ENCODE results near the gene KLHL7.

The KLHL7 gene

GRCh38 chr7:23072922-23073321, 32.7 kb upstream of the KLHL7 start:
- TF ChIP-seq CTCF (conservative IDR thresholded peaks at IDR 0.05; ENCODE audit: low read depth, low read length) = peak; percentile 32
- no peak for DNase-seq (ENCODE audit: low read depth)

GRCh38 chr7:23074443-23075261, 30.9 kb upstream of the KLHL7 start:
- H3K4me3 ChIP-seq (ENCODE audit: low read depth, low read length) = no peak overlapping the region
- DNase-seq (ENCODE audit: low read depth) = peak; percentile 47
- no peak for TF ChIP-seq CTCF (conservative IDR thresholded peaks at IDR 0.05; ENCODE audit: low read depth, low read length)

More at GRCh38 chr7:23072922-23073321, 32.7 kb upstream of the KLHL7 start:
- no peak overlapping the region for H3K4me3 ChIP-seq (ENCODE audit: low read depth, low read length)

GRCh38 chr7:23075571-23075970, 30.0 kb upstream of the KLHL7 start:
- no peak for DNase-seq (ENCODE audit: low read depth)
- no peak overlapping the region for H3K4me3 ChIP-seq (ENCODE audit: low read depth, low read length)
- no peak for TF ChIP-seq CTCF (conservative IDR thresholded peaks at IDR 0.05; ENCODE audit: low read depth, low read length)

- H3K4me3 ChIP-seq (ENCODE audit: low read depth, low read length) = no peak overlapping the region
- no peak for DNase-seq (ENCODE audit: low read depth)
- no peak for TF ChIP-seq CTCF (conservative IDR thresholded peaks at IDR 0.05; ENCODE audit: low read depth, low read length)
These were observed 28.8 kb upstream of the KLHL7 start for GRCh38 chr7:23076772-23077171.

GRCh38 chr7:23093111-23093510, 12.5 kb upstream of the KLHL7 start:
- no peak overlapping the region for H3K4me3 ChIP-seq (ENCODE audit: low read depth, low read length)
- DNase-seq (ENCODE audit: low read depth) = no peak
- no peak for TF ChIP-seq CTCF (conservative IDR thresholded peaks at IDR 0.05; ENCODE audit: low read depth, low read length)

- no peak for TF ChIP-seq CTCF (conservative IDR thresholded peaks at IDR 0.05; ENCODE audit: low read depth, low read length)
- H3K4me3 ChIP-seq (ENCODE audit: low read depth, low read length) = no peak overlapping the region
- DNase-seq (ENCODE audit: low read depth) = no peak
These were observed 12.0 kb upstream of the KLHL7 start for GRCh38 chr7:23093546-23093945.
